Measurements from ENCODE around the gene CLIC4.

- TF ChIP-seq ESRRG (CRISPR knock-in tag; IDR thresholded peaks at IDR 0.05): no peak
- no peak for TF ChIP-seq ZFP30 (CRISPR knock-in tag; IDR thresholded peaks at IDR 0.05)
- TF ChIP-seq ZC3H10 (CRISPR knock-in tag; IDR thresholded peaks at IDR 0.05): no peak
- TF ChIP-seq ZNF8 (CRISPR knock-in tag; IDR thresholded peaks at IDR 0.05): no peak
- TF ChIP-seq RARB (CRISPR knock-in tag; IDR thresholded peaks at IDR 0.05): no peak
- no peak for TF ChIP-seq ARNTL (CRISPR knock-in tag; IDR thresholded peaks at IDR 0.05; ENCODE audit: borderline replicate concordance, low read depth)
- no peak for TF ChIP-seq SNAI2 (CRISPR knock-in tag; IDR thresholded peaks at IDR 0.05)
These were observed 48.3 kb downstream of the CLIC4 start for GRCh38 chr1:24793447-24794129.
